ENCODE data around the gene DEFB113.

The DEFB113 gene

DNA sequence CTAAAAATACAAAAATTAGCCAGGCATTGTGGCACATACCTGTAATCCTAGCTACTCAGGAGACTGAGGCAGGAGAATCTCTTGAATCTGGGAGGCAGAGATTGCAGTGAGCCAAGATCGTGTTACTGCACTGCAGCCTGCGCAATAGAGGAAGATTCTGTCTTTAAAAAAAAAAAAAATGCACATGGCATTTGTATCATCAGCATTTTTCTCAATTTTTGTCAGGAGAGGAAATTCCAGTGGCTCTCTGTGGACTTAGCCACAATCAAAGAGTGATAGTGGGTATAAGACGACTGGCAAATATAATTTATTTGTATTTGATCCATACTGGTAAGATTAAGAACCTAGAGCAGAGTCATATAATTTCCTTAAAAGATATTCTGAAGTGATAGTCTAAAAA is 34.0 kb downstream of the DEFB113 start:
- Histone ChIP-seq H2BK5ac (ENCODE audit: low read length) (no peak overlapping the region), H3K4me1 (ENCODE audit: control insufficient read depth in 2 of 2, insufficient read depth in 1 of 2, low read depth in 1 of 2, low read length in 2 of 2) (no peaks in the 10 kb centered on the region), H3K9ac (ENCODE audit: low read depth, low read length, poor library complexity) (no peak overlapping the region), H3K4ac (ENCODE audit: low read length) (no peak overlapping the region), H2AK5ac (ENCODE audit: low read depth, low read length) (no peak overlapping the region), H4K91ac (ENCODE audit: low read depth, low read length, poor library complexity) (no peak overlapping the region), H2BK120ac (ENCODE audit: low read depth, low read length) (no peak overlapping the region), H3K79me1 (ENCODE audit: low read depth, low read length) (no peaks in the 10 kb centered on the region), H2BK12ac (ENCODE audit: low read length) (no peak overlapping the region), H3K36me3 (replicated peaks in 1 of 2; ENCODE audit: control insufficient read depth in 2 of 2, insufficient read depth in 2 of 2, low read length in 2 of 2) (no peaks in the 10 kb centered on the region), H3K18ac (ENCODE audit: low read length) (no peak overlapping the region), H2AFZ (ENCODE audit: low read length) (no peak overlapping the region), H3K9me3 (replicated peaks in 1 of 2; ENCODE audit: control insufficient read depth in 2 of 2, insufficient read depth in 1 of 2, low read depth in 1 of 2, low read length in 2 of 2) (no peaks in the 10 kb centered on the region), H3K27me3 (ENCODE audit: control insufficient read depth in 3 of 3, insufficient read depth in 3 of 3, low read depth in 1 of 3, low read length in 3 of 3) (no peaks in the 10 kb centered on the region), H3K4me3 (ENCODE audit: low read length in 2 of 2) (no peak overlapping the region), H4K8ac (ENCODE audit: low read depth, low read length) (no peak overlapping the region), H3K14ac (ENCODE audit: low read length) (no peak overlapping the region), H3K23ac (ENCODE audit: low read depth, low read length, poor library complexity) (no peak overlapping the region), H3K4me2 (ENCODE audit: insufficient read depth, low read length, poor library complexity, severe bottlenecking) (no peak overlapping the region), H3K27ac (replicated peaks; ENCODE audit: low read length) (no peak overlapping the region), H2BK15ac (ENCODE audit: low read length) (no peak overlapping the region)
- no CpG with 5 or more reads among the region's 3 CpGs for WGBS, 2 donors (ENCODE audit: extremely low coverage in 2 of 2, insufficient read length in 2 of 2, insufficient replicate concordance in 1 of 2)
- no peak for DNase-seq (ENCODE audit: low spot score)

DNA sequence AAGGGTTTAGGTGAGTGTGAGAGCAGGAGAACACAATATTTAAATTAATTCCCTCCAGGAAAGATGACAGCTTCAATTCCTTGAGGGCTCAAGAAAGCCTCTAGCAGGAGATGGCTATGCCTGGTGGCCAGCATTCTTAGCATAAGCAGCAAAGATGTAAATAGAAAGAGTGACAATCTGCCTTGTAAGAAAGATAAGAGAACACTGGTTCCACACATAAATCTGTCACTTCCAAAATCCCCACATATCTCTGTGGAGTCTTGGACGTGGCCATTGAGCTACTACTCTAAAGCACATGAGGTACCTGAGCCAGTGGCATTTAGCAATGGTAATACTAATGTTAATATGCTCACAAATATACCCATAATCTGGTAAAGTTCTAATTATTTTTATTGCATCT is 34.7 kb downstream of the DEFB113 start:
- Histone ChIP-seq H3K27ac (replicated peaks; ENCODE audit: low read length) (no peak overlapping the region), H2BK120ac (ENCODE audit: low read depth, low read length) (no peak overlapping the region), H3K4me1 (ENCODE audit: control insufficient read depth in 2 of 2, insufficient read depth in 1 of 2, low read depth in 1 of 2, low read length in 2 of 2) (no peaks in the 10 kb centered on the region), H3K36me3 (replicated peaks in 1 of 2; ENCODE audit: control insufficient read depth in 2 of 2, insufficient read depth in 2 of 2, low read length in 2 of 2) (no peaks in the 10 kb centered on the region), H3K27me3 (ENCODE audit: control insufficient read depth in 3 of 3, insufficient read depth in 3 of 3, low read depth in 1 of 3, low read length in 3 of 3) (no peaks in the 10 kb centered on the region), H3K4me3 (ENCODE audit: low read length in 2 of 2) (no peak overlapping the region), H4K8ac (ENCODE audit: low read depth, low read length) (no peak overlapping the region), H3K23ac (ENCODE audit: low read depth, low read length, poor library complexity) (no peak overlapping the region), H3K18ac (ENCODE audit: low read length) (no peak overlapping the region), H3K9ac (ENCODE audit: low read depth, low read length, poor library complexity) (no peak overlapping the region), H2BK5ac (ENCODE audit: low read length) (no peak overlapping the region), H2AK5ac (ENCODE audit: low read depth, low read length) (no peak overlapping the region), H3K4ac (ENCODE audit: low read length) (no peak overlapping the region), H2BK12ac (ENCODE audit: low read length) (no peak overlapping the region), H2AFZ (ENCODE audit: low read length) (no peak overlapping the region), H2BK15ac (ENCODE audit: low read length) (no peak overlapping the region), H4K91ac (ENCODE audit: low read depth, low read length, poor library complexity) (no peak overlapping the region), H3K14ac (ENCODE audit: low read length) (no peak overlapping the region), H3K4me2 (ENCODE audit: insufficient read depth, low read length, poor library complexity, severe bottlenecking) (no peak overlapping the region), H3K9me3 (replicated peaks in 1 of 2; ENCODE audit: control insufficient read depth in 2 of 2, insufficient read depth in 1 of 2, low read depth in 1 of 2, low read length in 2 of 2) (no peaks in the 10 kb centered on the region), H3K79me1 (ENCODE audit: low read depth, low read length) (no peaks in the 10 kb centered on the region)
- no CpG with 5 or more reads among the region's 1 CpG for WGBS, 2 donors (ENCODE audit: extremely low coverage in 2 of 2, insufficient read length in 2 of 2, insufficient replicate concordance in 1 of 2)
- no peak for DNase-seq (ENCODE audit: low spot score)

DNA sequence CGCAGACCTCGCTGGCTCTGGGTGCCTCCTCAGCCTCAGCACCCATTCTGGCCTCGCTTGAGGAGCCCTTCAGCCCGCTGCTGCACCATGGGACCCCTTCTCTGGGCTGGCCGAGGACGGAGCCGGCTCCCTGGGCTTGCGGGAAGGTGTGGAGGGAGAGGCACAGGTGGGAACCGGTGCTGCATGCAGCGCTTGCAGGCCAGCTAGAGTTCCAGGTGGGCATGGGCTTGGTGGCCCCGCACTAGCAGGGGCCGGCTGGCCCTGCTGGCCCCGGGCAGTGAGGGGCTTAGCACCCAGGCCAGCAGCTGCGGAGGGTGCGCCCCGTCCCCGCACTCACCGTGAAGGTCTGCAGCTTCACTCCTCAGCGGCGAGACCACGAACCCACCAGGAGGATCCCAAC is 35.9 kb downstream of the DEFB113 start:
- Histone ChIP-seq H3K79me1 (ENCODE audit: low read depth, low read length) (no peaks in the 10 kb centered on the region), H3K27me3 (ENCODE audit: control insufficient read depth in 3 of 3, insufficient read depth in 3 of 3, low read depth in 1 of 3, low read length in 3 of 3) (no peaks in the 10 kb centered on the region), H3K27ac (replicated peaks; ENCODE audit: low read length) (no peak overlapping the region), H2AFZ (ENCODE audit: low read length) (no peak overlapping the region), H2BK5ac (ENCODE audit: low read length) (no peak overlapping the region), H2AK5ac (ENCODE audit: low read depth, low read length) (no peak overlapping the region), H2BK12ac (ENCODE audit: low read length) (no peak overlapping the region), H3K4me3 (ENCODE audit: low read length in 2 of 2) (no peak overlapping the region), H3K4ac (ENCODE audit: low read length) (no peak overlapping the region), H3K23ac (ENCODE audit: low read depth, low read length, poor library complexity) (no peak overlapping the region), H2BK15ac (ENCODE audit: low read length) (no peak overlapping the region), H4K8ac (ENCODE audit: low read depth, low read length) (no peak overlapping the region), H3K4me2 (ENCODE audit: insufficient read depth, low read length, poor library complexity, severe bottlenecking) (no peak overlapping the region), H3K9ac (ENCODE audit: low read depth, low read length, poor library complexity) (no peak overlapping the region), H3K14ac (ENCODE audit: low read length) (peak overlapping the region; percentile 56), H3K18ac (ENCODE audit: low read length) (peak overlapping the region; percentile 71), H3K36me3 (replicated peaks in 1 of 2; ENCODE audit: control insufficient read depth in 2 of 2, insufficient read depth in 2 of 2, low read length in 2 of 2) (no peaks in the 10 kb centered on the region), H3K9me3 (replicated peaks in 1 of 2; ENCODE audit: control insufficient read depth in 2 of 2, insufficient read depth in 1 of 2, low read depth in 1 of 2, low read length in 2 of 2) (no peaks in the 10 kb centered on the region), H2BK120ac (ENCODE audit: low read depth, low read length) (peak overlapping the region; percentile 72), H3K4me1 (ENCODE audit: control insufficient read depth in 2 of 2, insufficient read depth in 1 of 2, low read depth in 1 of 2, low read length in 2 of 2) (no peaks in the 10 kb centered on the region), H4K91ac (ENCODE audit: low read depth, low read length, poor library complexity) (no peak overlapping the region)
- no CpG with 5 or more reads among the region's 21 CpGs for WGBS, 2 donors (ENCODE audit: extremely low coverage in 2 of 2, insufficient read length in 2 of 2, insufficient replicate concordance in 1 of 2)
- DNase-seq (ENCODE audit: low spot score): no peak

DNA sequence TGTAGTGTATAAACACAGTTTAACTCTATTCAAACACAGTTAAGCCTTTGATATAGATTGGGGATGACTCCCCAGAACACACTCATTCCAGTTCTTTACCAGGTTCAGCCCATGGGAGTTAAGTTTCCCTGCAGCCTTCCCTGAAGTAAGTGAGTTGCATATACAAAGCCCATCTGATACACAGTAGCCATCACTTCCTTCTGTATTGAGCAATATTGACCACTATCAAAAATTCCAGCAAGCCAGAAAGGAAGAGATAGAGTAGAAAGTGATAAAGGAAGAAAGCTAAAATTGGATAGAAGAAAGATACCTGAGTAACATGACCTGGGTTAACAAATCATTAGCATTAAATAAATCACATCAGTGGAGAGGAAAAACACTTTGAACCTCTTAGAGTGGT is 40.1 kb downstream of the DEFB113 start:
- DNase-seq (ENCODE audit: low spot score): no peak
- no peaks in the 10 kb centered on the region for H3K9me3 ChIP-seq (replicated peaks in 1 of 2; ENCODE audit: control insufficient read depth in 2 of 2, insufficient read depth in 1 of 2, low read depth in 1 of 2, low read length in 2 of 2)
- H3K36me3 ChIP-seq (replicated peaks in 1 of 2; ENCODE audit: control insufficient read depth in 2 of 2, insufficient read depth in 2 of 2, low read length in 2 of 2): no peaks in the 10 kb centered on the region
- no peak overlapping the region for H3K18ac ChIP-seq (ENCODE audit: low read length)
- H2BK12ac ChIP-seq (ENCODE audit: low read length): no peak overlapping the region
- no peaks in the 10 kb centered on the region for H3K79me1 ChIP-seq (ENCODE audit: low read depth, low read length)
- no peak overlapping the region for H4K91ac ChIP-seq (ENCODE audit: low read depth, low read length, poor library complexity)
- no peak overlapping the region for H2BK15ac ChIP-seq (ENCODE audit: low read length)
- no peak overlapping the region for H3K23ac ChIP-seq (ENCODE audit: low read depth, low read length, poor library complexity)
- no peak overlapping the region for H4K8ac ChIP-seq (ENCODE audit: low read depth, low read length)
- no peak overlapping the region for H3K4ac ChIP-seq (ENCODE audit: low read length)
- H3K27ac ChIP-seq (replicated peaks; ENCODE audit: low read length): no peak overlapping the region
- no peak overlapping the region for H3K4me2 ChIP-seq (ENCODE audit: insufficient read depth, low read length, poor library complexity, severe bottlenecking)
- peaks cover 0 to 1% of the 10 kb centered on the region in 2 donors for H3K4me1 ChIP-seq (ENCODE audit: control insufficient read depth in 2 of 2, insufficient read depth in 1 of 2, low read depth in 1 of 2, low read length in 2 of 2)
- H2AFZ ChIP-seq (ENCODE audit: low read length): no peak overlapping the region
- no peak overlapping the region for H2AK5ac ChIP-seq (ENCODE audit: low read depth, low read length)
- H2BK5ac ChIP-seq (ENCODE audit: low read length): no peak overlapping the region
- no peak overlapping the region for H2BK120ac ChIP-seq (ENCODE audit: low read depth, low read length)
- H3K9ac ChIP-seq (ENCODE audit: low read depth, low read length, poor library complexity): no peak overlapping the region
- no peaks in the 10 kb centered on the region for H3K27me3 ChIP-seq (ENCODE audit: control insufficient read depth in 3 of 3, insufficient read depth in 3 of 3, low read depth in 1 of 3, low read length in 3 of 3)
- H3K4me3 ChIP-seq (ENCODE audit: low read length in 2 of 2): no peak overlapping the region
- no peak overlapping the region for H3K14ac ChIP-seq (ENCODE audit: low read length)
